NCI-H510A treated with DMSO at 0.1 percent for 48 hours (cell line): ENCODE results near the gene NME4.
"Not testable (repeated sequence)": the region's sequence is repeated elsewhere in the genome, so short reads cannot be mapped to it uniquely, and the experiment has no call there.

ENCODE experiments used
- DNase-seq: peaks from one replicate; lab custom pipeline; 2025; lab: John Stamatoyannopoulos, UW

NME4 gene

DNA sequence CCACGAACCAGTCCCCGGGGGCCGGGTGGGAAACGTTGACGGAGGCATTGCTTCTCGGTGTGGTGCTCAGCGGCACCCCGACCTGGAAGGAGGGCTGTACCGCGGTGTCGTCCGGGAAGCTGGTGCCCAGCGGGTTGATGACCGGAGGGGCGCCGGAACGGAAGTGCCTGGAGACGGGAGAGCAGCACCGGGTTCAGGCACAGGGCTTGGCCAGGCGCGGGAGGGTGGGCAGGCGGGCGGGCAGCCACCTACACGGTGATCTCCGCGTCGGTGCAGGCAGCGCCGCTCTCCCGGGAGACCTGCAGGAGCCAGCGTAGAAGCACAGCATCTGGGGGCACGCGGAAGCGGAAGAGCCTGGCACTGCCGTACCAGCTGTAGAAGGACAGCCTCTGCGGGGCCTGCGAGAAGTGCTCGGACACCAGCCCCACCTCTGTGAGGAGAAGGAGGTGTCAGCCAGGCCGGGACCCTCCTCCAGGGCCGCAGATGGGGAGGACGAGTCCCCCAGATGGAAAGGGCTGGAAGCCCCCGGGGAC lies 19.5 kb upstream of the NME4 start:
- DNase-seq = no peak

- DNase-seq = not testable (repeated sequence)
These were observed 18.7 kb upstream of the NME4 start for GRCh38 chr16:378113-378820.

- no peak for DNase-seq
These were observed 18.2 kb upstream of the NME4 start for GRCh38 chr16:378821-379182.

- peak; percentile 84 for DNase-seq
These were observed 17.6 kb upstream of the NME4 start for GRCh38 chr16:379183-379960.

DNA sequence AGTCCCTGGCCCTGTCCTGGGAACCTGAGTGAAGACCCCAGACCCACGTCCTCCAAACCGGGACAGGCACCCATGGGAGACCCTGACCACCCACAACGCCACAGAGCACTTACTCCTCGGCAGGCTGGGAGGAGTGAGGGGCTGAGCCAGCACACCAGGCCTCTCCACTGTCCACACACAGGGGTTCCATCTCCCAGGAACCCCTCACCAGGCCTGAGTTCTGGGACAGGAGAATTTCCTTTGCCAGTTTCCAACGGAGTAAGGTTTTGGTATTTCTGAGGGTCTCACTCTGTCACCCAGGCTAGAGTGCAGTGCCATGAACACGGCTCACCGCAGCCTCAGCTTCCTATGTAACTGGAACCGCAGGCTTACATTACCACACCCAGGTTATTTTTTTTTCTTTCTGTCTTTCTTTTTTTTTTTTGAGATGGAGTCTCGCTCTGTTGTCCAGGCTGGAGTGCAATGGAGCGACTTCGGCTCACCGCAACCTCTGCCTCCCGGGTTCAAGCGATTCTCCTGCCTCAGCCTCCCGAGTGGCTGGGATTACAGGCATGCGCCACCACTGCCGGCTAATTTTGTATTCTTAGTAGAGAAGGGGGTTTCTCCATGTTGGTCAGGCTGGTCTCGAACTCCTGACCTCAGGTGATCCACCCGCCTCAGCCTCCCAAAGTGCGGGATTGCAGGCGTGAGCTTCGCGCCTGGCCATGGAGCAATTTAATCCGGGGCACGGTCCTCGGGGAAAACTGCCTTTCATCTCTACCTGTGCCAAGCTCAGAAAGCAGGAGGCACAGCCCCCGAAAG lies 16.8 kb upstream of the NME4 start:
- no peak for DNase-seq

- DNase-seq = no peak
These were observed 16.3 kb upstream of the NME4 start for GRCh38 chr16:380762-381011.

- DNase-seq = no peak
These were observed 15.8 kb upstream of the NME4 start for GRCh38 chr16:381012-381788.

DNA sequence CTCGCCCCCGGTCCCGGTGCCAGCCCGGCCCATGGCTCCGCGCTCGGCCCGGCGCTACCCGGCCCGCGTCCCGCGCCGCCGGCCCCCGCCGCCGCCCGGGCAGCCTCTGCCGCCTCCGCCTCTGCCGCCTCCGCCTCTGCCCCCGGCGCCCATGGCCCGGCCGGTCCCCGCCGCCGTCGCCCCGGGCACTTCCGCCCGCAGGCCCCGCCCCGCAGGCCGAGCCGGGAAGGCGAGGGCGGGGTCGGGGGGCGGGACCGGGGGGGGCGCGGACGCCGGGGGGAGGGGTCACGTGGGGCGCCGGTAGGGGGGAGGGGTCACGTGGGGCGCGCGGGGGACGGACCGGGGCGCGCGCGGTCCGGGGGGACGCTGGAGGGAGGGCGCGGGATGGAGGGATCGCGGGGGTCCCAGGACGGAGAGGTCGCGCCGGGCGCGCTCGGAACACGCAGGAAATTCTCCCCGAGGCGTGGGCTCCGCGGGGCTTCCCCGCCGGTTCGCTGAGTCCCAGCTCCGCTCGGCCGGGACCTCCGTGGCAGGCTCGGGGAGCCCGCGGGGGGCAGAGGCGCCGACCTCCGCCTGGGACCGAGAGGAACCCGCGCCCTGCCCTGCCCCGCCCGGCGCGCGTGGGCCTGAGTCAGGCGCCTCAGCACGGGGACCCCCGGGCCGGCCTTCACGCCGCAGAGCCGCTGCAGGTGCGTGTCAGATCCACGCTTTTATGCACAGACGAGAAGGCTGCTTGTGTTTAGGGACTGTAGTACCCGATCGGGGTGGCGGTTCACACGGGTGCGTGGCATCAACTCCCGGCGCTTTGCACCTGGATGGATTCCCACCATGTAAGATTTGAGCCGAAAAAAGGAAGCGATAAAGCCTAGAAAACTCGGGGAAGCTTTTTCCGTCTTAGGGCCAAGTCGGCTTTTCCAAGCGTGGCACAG lies 14.9 kb upstream of the NME4 start, which contains the start of gene PGAP6:
Gene PGAP6, minus strand, starts transcription at position 190 of the 929 bp plus-strand sequence. Its CDS starts 157 bp downstream, at position 33.
- DNase-seq = peak; percentile 21

DNA sequence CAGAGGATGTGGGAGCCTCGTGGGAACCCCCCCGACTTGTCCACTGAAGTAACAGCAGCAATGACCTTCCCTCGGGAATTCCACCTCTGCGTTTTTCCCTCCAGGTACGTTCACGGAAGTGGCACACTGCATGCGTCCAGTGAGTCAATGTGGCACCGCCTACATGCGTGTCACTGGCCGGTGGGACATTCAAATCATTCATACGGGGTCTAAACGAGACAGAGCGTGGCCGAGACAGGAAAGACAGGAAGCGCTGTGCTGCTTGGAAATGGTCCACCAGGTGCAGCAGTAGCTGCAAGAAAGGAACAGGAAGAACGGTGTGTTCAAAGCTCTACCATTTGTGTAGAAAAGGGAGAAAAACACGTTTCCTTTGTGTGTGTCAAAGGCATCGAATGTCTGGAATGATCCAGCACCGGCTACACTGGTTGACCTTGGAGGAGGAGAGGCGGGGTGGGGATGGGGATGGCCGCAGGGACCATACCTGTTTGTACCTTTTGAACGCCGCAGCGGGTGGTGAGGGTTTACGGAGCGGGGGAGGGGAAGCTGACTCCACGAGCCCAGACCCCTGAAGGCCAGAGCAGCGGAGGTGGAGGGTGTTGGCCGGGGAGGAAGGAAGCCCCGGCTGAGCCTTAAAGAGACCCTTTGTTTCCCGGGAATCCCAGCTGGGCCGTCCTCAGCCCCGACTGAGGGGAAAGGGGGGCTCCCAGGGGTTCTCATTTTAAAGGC lies 13.5 kb upstream of the NME4 start:
- peak; percentile 29 for DNase-seq

- no peak for DNase-seq
These were observed 10.3 kb upstream of the NME4 start for GRCh38 chr16:386641-387156.

- not testable (repeated sequence) for DNase-seq
These were observed 9.0 kb upstream of the NME4 start for GRCh38 chr16:387761-388666.

DNA sequence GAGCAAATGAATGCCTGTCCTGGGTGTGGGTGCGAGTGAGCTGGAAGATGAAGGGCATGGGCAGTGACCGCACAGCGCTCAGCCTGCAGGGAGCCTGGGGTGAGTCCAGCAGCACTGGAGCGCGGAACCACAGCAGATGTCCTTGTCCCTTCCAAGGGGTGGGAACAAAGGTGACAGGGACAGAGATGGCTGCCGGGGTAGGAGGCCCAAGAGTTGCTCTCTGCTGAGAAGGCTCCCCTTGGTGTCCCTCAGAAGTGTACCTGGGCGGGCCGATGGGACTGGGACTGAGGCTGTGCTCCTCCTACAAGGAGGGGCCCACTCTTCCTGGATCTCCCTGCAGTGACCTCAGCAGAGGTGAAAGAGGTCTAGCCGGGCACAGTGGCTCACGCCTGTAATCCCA lies 7.6 kb upstream of the NME4 start:
- no peak for DNase-seq

DNA sequence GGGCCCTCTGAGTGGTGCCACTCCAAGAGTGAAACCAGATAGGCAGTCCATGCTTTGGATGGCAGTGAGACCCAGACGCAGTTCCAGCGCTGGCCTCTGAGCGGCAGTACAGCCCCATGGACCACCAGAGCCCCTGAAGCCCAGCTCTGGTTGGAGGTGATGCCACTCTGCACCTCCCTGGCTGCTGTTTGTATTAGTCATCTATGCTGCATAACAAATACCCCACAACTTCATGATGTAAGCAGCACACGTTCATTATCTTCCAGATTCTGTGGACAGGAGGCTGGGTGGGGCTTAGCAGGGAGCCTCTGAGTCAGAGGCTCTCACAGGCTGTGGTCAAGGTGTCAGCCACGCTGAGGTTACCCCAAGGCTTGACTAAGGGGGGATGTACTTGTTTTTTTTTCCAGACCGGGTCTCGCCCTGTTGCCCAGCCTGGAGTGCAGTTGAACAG lies 5.1 kb upstream of the NME4 start:
- no peak for DNase-seq

DNA sequence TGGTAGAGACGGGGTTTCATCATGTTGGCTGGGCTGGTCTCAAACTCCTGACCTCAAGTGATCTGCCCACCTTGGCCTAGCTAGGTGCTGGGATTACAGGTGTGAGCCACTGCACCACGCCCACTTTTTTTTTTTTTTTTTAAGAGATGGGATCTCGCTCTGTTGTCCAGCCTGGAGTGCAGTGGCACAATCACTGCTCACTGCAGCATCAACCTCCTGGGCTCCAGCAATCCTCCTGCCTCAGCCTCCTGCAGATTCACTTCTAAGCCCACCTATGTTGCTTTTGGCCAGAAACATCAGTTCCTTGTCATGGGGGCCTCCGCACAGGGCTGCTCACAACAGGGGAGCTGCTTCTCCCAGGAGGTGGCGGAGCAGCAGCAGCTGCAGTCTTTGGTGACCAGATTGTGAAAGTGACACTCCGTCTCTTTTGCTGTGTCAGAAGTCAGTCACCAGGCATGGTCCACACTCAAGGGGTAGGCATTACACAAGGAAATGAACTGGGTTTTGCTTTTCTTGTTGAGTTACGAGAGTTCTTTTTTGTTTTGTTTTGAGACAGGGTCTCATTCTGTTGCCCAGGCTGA lies 4.5 kb upstream of the NME4 start:
- no peak for DNase-seq

- peak; percentile 49 for DNase-seq
These were observed 800 bp upstream of the NME4 start for GRCh38 chr16:396199-396598.

DNA sequence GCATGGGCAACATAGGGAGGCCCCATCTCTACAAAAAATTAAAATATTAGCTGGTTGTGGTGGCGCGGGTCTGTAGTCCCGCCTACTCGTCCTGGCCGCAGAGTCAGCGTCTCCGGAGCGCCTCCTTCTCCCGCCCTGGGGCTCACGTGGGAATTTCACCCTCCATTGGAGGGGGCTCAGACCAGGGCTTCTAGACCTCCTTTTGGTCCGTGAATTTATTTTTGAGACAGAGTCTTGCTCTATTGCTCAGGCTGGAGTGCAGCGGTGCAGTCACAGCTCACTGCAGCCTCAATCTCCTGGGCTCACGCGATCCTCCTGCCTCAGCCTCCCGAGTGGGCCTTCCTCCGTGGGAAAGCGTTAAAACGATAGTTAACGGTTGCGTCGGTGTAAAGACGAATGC lies 394 bp upstream of the NME4 start:
- no peak for DNase-seq

- DNase-seq = no peak
These were observed 835 bp downstream of the NME4 start for GRCh38 chr16:397736-398332.
